HG02798 (cell line): ENCODE data around the gene VCX2.
"Not testable (repeated sequence)": the region's sequence is repeated elsewhere in the genome, so short reads cannot be mapped to it uniquely, and the experiment has no call there.

Experiments
- ATAC-seq: cut with Tn5 transposase; IDR thresholded peaks from one replicate; pipeline ENCODE4 v1.9.1; 2021; ENCODE audit warnings: mild to moderate bottlenecking; ENCODE audit not compliant: unreplicated experiment, poor library complexity

The VCX2 gene

GRCh38 chrX:8171169-8171568 is at the start of gene VCX2:
Gene VCX2 (minus strand): TSS chrX:8171267. CDS start chrX:8170643, 624 bp downstream.
- not testable (repeated sequence) for ATAC-seq

- no peak for ATAC-seq
These were observed 33.9 kb upstream of the VCX2 start for GRCh38 chrX:8204943-8205342.

DNA sequence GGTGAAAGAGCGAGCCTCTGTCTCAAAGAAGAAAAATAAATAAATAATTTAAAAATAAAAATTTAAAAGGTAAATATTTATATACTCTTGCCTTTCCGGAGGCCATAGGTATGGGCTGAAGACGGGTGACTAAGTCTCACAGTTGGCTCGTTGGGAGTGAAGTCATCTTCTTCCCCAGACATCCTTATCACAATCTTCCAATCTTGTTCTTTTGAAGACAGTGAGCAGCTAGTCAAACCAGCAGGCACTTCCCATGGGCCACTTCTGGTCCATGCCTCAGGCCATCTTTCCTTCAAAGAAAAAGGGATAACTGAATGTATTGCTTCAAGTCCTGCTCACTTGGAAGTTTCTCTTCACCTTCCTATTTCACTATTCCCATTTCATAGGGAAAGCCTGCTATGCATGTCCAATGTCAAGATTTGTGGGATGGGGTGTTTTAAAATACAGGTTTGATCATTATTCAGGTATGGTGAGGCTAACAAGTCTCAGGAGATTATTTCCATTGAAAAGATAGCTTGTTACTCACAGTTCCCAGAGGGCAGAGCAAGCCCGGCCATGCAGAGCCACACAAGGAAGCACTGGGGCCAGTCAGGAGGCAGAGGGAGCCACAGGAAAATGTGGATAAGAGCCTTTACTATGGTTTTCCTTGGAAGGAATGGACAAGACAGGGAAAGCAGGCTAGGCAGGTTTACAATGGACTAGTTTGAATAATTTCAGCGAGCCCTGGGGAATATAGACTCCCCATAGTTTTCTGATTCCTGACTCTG is 33.3 kb upstream of the VCX2 start:
- ATAC-seq = no peak

GRCh38 chrX:8201896-8202331 is 30.8 kb upstream of the VCX2 start:
- ATAC-seq = no peak

- ATAC-seq = no peak
These were observed 25.7 kb upstream of the VCX2 start for GRCh38 chrX:8196776-8197175.

DNA sequence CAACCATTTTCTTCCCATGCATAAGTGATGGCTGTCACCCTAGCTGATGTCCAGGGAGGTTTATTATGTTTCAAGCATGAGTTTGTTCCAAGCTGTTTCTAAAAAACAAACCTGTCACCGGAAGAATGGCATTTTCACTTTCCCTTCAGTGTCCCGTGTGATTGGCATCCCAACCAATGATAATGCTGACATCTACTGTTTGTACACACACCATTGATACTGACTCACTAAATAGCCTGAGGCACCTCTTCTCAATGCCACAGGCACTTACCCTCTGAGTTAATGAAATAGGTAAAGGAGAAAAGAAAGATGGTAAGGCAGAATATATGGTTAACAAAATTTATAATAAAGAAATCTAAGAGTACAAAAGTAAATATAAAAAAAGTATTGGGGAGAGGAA is 23.1 kb upstream of the VCX2 start:
- ATAC-seq = no peak

DNA sequence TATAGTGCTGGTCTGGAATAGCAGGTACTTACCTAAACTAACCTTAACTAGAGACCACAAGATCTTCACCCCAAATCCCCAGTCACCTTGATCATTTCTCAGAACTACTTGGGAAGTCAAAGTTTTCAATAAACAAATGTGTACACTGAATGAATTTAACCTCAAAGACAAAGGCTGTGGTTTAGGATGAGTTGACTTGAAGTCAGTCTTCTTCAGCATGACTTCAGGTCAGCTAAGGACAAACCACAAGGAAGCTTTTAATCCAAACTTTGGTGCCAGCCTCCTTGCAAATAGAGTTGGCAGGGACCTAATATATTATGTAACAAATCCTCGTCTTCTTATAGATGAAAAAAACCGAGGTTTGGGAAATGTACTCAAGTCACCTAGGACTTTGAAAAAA is 21.2 kb upstream of the VCX2 start:
- no peak for ATAC-seq

DNA sequence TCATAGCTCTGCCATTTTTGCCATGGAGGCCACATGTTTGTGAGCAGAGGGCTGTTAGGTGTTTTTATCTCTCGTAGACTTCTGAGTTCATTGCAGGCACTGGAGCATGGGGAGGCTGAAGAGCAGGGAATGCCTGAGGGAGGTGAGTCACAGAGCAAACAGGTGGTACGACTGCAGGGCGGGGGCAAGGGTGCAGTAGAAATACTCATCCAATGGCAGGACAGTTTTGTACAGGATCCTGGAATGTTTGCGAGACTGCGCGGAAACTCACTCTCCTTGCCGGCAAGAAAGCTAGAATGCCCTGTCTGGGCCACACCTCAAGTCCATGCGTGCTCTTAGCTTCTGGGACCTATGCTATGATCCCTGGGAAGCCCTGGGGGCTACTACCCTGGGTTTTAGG is 20.0 kb upstream of the VCX2 start:
- no peak for ATAC-seq

DNA sequence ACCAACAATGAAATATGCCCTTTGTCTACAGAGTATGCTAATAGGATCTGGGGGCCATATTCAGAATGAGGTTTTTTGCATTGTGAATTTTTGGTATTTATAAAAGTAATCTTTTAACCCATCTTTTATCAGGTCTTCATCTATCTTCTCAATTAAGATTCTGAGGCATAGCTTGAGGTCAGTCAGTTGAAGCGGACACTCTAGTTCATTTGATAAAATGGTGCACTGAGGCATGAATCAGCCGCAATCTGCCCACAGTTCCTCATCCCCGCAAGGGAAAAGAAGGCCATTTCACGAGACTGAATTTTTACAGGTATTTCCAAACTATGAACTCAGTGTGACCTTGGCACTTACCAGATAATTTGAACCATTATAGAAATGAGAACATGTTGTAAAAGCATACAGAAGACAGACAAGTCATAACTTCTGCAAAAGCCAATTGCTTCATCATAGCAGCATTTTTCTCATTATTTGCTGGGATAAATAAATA is 19.3 kb upstream of the VCX2 start:
- ATAC-seq = no peak

DNA sequence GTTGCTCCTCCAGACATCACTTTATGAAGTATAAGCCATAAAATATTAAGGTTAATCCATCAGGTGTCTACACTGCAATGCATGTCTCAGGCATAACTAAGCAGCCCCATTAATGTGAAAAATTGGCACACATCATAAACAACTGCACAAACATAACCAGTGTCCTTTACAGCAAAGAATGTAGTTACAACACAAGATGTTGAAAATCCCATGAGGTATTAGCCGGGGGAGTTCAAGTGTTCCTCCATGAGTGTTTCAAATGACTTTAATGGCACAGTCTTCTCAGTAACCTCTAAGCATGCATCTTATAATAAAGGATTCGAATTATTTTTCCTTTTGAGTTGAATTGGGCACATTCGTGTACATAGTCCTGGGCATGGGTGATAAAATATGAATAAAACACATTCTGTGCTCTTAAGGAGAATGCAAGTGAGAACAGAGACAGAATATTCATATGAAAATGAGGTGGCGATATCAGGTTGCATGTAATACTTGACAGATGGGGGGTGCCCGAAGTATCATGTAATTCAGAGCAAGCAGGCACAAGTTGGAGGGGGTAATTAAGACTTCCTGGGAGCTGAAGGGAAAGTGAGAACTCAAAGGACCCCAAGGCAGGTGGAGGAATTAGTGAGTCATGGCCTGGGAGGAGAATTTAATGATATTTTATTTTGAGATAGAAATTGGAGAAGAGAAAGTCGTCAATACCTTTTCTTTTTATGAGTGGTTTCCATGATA is 18.2 kb upstream of the VCX2 start:
- ATAC-seq = no peak

DNA sequence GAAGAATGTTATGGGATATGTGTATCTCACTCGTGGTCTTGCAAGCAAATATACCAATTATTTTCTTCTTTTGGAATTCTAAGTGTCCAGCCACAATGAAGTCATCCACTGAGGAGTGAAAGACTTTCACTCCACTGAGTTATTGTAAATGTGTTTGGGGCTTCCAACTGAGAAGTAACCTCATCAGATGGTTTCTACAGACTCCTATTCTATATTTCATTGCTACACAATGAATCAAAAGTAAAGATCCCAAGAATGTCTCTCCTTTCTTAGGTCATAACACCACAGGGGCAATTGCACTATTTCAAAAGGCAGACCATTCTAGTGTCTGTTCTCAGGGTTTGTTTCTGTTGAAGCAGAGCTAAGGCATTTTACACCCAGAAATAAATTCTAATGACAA is 12.3 kb upstream of the VCX2 start:
- ATAC-seq = no peak

DNA sequence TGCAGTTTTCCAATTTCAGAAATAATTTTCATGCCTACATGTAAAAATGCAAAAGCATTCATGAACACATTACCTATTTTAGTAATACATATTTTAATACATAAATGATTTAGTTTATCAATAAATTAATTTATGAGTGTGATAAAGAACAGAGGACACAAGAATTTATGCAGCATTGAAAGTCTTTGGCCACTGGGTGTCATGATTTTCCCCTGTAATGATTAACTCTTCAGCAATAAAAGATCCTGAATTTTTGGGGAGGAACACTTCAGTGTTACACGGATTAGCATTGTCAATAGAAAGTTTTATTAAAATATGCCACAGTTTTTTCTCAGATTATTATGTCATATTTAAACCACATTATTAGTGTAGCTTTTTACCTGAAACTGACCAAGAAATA is 8.6 kb upstream of the VCX2 start:
- no peak for ATAC-seq

GRCh38 chrX:8154011-8154410 is 17.1 kb downstream of the VCX2 start:
- not testable (repeated sequence) for ATAC-seq

GRCh38 chrX:8147226-8147625 is 23.8 kb downstream of the VCX2 start:
- no peak for ATAC-seq

- no peak for ATAC-seq
These were observed 26.1 kb downstream of the VCX2 start for GRCh38 chrX:8144925-8145324.

- no peak for ATAC-seq
These were observed 29.2 kb downstream of the VCX2 start for GRCh38 chrX:8141896-8142295.

- ATAC-seq = no peak
These were observed 29.9 kb downstream of the VCX2 start for GRCh38 chrX:8140986-8141744.

GRCh38 chrX:8139716-8140115 is 31.4 kb downstream of the VCX2 start:
- ATAC-seq = no peak

DNA sequence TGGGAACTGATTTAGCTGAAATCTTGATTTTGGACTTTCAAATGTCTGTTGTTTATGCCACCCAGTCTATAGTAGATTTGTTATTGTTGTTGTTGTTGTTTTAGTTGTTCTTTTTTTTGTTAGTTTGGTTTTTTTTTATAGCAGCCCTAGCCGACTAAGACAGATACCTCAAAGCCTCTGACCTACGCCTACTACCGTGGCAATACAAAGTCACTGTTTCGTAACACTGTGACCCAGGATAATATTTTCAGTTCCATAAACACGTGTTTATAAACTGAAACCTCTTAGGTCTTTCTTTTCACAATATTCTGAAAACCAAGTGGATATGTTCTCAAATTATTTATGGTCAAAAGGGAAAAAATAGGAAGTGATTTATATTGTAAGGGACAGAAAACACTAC is 32.8 kb downstream of the VCX2 start:
- ATAC-seq = no peak

DNA sequence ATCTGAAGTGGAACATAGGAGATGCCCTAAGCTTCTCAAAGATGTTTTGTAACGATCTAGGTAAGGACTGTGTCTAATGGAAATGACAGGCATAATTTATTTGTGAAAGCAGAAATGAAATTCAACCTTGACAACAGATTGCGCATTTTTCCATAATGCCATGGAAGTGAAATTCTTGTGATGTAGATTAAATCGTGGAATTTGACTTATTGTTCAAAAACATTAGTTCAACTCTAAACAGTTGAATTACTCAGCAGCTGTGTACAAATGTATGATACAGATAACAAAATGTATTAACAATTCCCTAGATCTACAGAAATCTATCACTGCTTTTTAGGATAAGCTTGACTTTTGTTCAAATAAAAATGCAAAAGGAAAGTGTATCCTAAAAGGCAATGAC is 44.4 kb downstream of the VCX2 start:
- ATAC-seq = no peak

- ATAC-seq = no peak
These were observed 45.0 kb downstream of the VCX2 start for GRCh38 chrX:8126092-8126491.
